Mesenchymal stem cell (in vitro differentiated cells and primary cell): ENCODE results near the gene TMEM165.

Experiments
- DNase-seq: peaks from one replicate; pipeline ENCODE4 v3.0.0-alpha.2; 2013
- H2AFZ ChIP-seq: one replicate; pipeline ENCODE4 v1.6.1; 2013; ENCODE audit warnings: low read depth, mild to moderate bottlenecking, control low read depth, inconsistent platforms, low read length, moderate library complexity
- H2AK5ac ChIP-seq: 2 replicates; pipeline ENCODE4 v1.6.1; 2013; ENCODE audit warnings: low read length, moderate library complexity, mild to moderate bottlenecking, inconsistent platforms; ENCODE audit not compliant: severe bottlenecking
- H2BK120ac ChIP-seq: one replicate; pipeline ENCODE4 v1.6.1; 2013; ENCODE audit warnings: low read depth, mild to moderate bottlenecking, inconsistent platforms, low read length, moderate library complexity
- H2BK12ac ChIP-seq, 2 experiments: one replicate each; pipeline ENCODE4 v1.6.1; 2013; ENCODE audit warnings: inconsistent platforms in 2 of 2, low read length in 2 of 2, mild to moderate bottlenecking in 2 of 2, moderate library complexity in 2 of 2, control low read depth in 1 of 2
- H2BK15ac ChIP-seq: one replicate; pipeline ENCODE4 v1.6.1; 2013; ENCODE audit warnings: mild to moderate bottlenecking, low read depth, inconsistent platforms; ENCODE audit not compliant: poor library complexity, severe bottlenecking
- H2BK5ac ChIP-seq: 2 replicates; pipeline ENCODE4 v1.6.1; 2013; ENCODE audit warnings: low read depth, mild to moderate bottlenecking, low read length, control low read depth, inconsistent platforms; ENCODE audit not compliant: poor library complexity, severe bottlenecking
- H3K14ac ChIP-seq, 2 experiments: one replicate each; pipeline ENCODE4 v1.6.1; 2013; ENCODE audit warnings: inconsistent platforms in 2 of 2, low read length in 2 of 2, control low read depth in 1 of 2, mild to moderate bottlenecking in 1 of 2, moderate library complexity in 1 of 2
- H3K18ac ChIP-seq, 2 experiments: one replicate each; pipeline ENCODE4 v1.6.1; 2013; ENCODE audit warnings: inconsistent platforms in 2 of 2, low read length in 2 of 2, control low read depth in 1 of 2, low read depth in 1 of 2, mild to moderate bottlenecking in 1 of 2
- H3K23ac ChIP-seq, 2 experiments: one replicate each; pipeline ENCODE4 v1.6.1; 2013; ENCODE audit warnings: inconsistent platforms in 2 of 2, low read length in 2 of 2, mild to moderate bottlenecking in 2 of 2, moderate library complexity in 2 of 2, control low read depth in 1 of 2
- H3K27ac ChIP-seq: 2 replicates; pipeline ENCODE4 v1.5.1; 2013; ENCODE audit warnings: mild to moderate bottlenecking, moderate library complexity, low read length, control low read depth, inconsistent platforms; ENCODE audit not compliant: poor library complexity, severe bottlenecking
- H3K27me3 ChIP-seq, 2 experiments: 2 replicates each; pipeline versions ENCODE4 v1.6.1 to v1.7.0; 2013; ENCODE audit warnings: low read length in 2 of 2, mild to moderate bottlenecking in 2 of 2, moderate library complexity in 2 of 2, control low read depth in 1 of 2, inconsistent platforms in 1 of 2; ENCODE audit not compliant: control insufficient read depth in 1 of 2, insufficient read depth in 1 of 2
- H3K36me3 ChIP-seq, 2 experiments: 2 replicates each; pipeline versions ENCODE4 v1.6.1 to v1.7.0; 2013; ENCODE audit warnings: low read length in 2 of 2, control low read depth in 1 of 2, inconsistent platforms in 1 of 2, low read depth in 1 of 2, mild to moderate bottlenecking in 1 of 2; ENCODE audit not compliant: insufficient read depth in 2 of 2, control insufficient read depth in 1 of 2
- H3K4ac ChIP-seq, 2 experiments: one replicate each; pipeline ENCODE4 v1.6.1; 2013; ENCODE audit warnings: inconsistent platforms in 2 of 2, low read length in 2 of 2, mild to moderate bottlenecking in 2 of 2, moderate library complexity in 2 of 2, control low read depth in 1 of 2, low read depth in 1 of 2
- H3K4me1 ChIP-seq: 2 replicates; pipeline ENCODE4 v1.6.1; 2013; ENCODE audit warnings: low read depth, low read length, control low read depth; ENCODE audit not compliant: control insufficient read depth, insufficient read depth
- H3K4me2 ChIP-seq: 2 replicates; pipeline ENCODE4 v1.6.1; 2013; ENCODE audit warnings: low read length, mild to moderate bottlenecking, inconsistent platforms; ENCODE audit not compliant: poor library complexity, severe bottlenecking
- H3K4me3 ChIP-seq, 2 experiments: 2 replicates each; pipeline versions ENCODE4 v1.5.1 to v1.7.0; 2013; ENCODE audit warnings: low read length in 2 of 2, mild to moderate bottlenecking in 2 of 2, control low read depth in 1 of 2, low read depth in 1 of 2; ENCODE audit not compliant: insufficient read depth in 1 of 2
- H3K79me1 ChIP-seq: replicated peaks from 2 replicates; pipeline ENCODE4 v1.6.1; 2013; ENCODE audit warnings: mild to moderate bottlenecking, control low read depth, low read length, inconsistent platforms; ENCODE audit not compliant: poor library complexity, severe bottlenecking
- H3K9ac ChIP-seq: 2 replicates; pipeline ENCODE4 v1.7.0; 2013; ENCODE audit warnings: mild to moderate bottlenecking, low read length, moderate library complexity
- H3K9me3 ChIP-seq: 2 replicates; pipeline ENCODE4 v1.7.0; 2013; ENCODE audit warnings: mild to moderate bottlenecking, low read length; ENCODE audit not compliant: control insufficient read depth
- H4K8ac ChIP-seq: one replicate; pipeline ENCODE4 v1.6.1; 2013; ENCODE audit warnings: inconsistent platforms, mild to moderate bottlenecking, low read length, moderate library complexity
- H4K91ac ChIP-seq: one replicate; pipeline ENCODE4 v1.6.1; 2013; ENCODE audit warnings: mild to moderate bottlenecking, low read length, inconsistent platforms
- WGBS: methylation state at CpG from one replicate; pipeline ENCODE4 v1.1.7; 2013; ENCODE audit warnings: mixed read lengths; 5-methylcytosine and 5-hydroxymethylcytosine counted together

Gene TMEM165

DNA sequence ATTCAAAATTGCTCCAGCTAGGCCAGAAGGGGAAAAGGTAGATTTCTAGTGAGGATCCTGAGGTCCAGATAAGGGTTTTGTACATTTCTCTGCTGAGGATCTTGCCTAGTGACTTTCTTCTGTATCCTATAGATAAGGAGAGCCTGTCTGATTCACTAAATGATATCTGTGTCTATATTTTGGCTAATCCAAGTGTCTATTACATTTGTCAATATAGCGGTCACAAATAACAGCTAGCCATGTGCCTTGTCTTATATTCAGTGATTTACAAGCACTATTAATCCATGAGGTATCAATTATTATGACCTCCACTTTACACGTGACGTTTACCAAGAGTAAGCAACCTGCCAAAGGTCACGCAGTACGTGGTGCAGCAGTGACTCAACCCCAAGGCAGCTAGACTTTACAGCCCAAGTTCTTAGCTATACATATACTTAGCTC is 41.6 kb downstream of the TMEM165 start:
- Histone ChIP-seq H2BK12ac (no peak overlapping the region), H3K9ac (no peak overlapping the region), H3K27ac (no peak overlapping the region), H2BK5ac (no peak overlapping the region), H2BK15ac (no peak overlapping the region), H4K91ac (no peak overlapping the region), H2BK120ac (no peak overlapping the region), H3K23ac (no peak overlapping the region), H3K36me3 (peaks cover 9 to 82% of the 10 kb centered on the region in 2 experiments), H2AK5ac (no peak overlapping the region), H3K79me1 (peaks cover 5% of the 10 kb centered on the region), H3K9me3 (no peaks in the 10 kb centered on the region), H3K27me3 (no peaks in the 10 kb centered on the region), H3K4me1 (peaks cover 2% of the 10 kb centered on the region), H3K18ac (no peak overlapping the region), H3K4me2 (no peak overlapping the region), H3K4me3 (no peak overlapping the region), H3K14ac (no peak overlapping the region), H3K4ac (no peak overlapping the region), H4K8ac (no peak overlapping the region), H2AFZ (no peak overlapping the region)
- peak; percentile 44 for DNase-seq
- 66% methylated on average over 5 of the region's 5 CpGs for WGBS

DNA sequence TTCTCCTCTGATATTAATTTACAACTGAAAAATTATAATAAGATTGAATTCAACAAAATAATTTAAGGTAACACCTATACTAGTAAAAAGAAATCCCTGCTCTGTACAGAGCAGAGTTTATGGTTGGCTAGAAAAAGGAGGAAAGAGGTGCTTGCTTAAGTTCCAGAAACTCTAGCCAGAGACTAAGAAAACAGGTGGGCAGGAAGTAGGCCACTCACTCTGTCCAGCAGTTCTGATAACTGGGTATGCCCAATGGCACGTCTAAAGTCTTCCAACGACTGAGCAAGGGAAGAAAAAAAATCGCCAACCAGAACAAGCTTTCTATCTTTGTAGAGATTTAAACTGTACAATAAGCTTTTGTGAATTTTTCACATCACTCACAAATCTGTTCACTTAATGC is 42.1 kb downstream of the TMEM165 start:
- Histone ChIP-seq H3K18ac (no peak overlapping the region), H4K91ac (no peak overlapping the region), H3K79me1 (peaks cover 2% of the 10 kb centered on the region), H3K27ac (no peak overlapping the region), H3K9me3 (no peaks in the 10 kb centered on the region), H3K36me3 (peaks cover 9 to 77% of the 10 kb centered on the region in 2 experiments), H3K23ac (no peak overlapping the region), H3K4ac (no peak overlapping the region), H4K8ac (no peak overlapping the region), H2BK12ac (no peak overlapping the region), H3K4me3 (no peak overlapping the region), H2AK5ac (no peak overlapping the region), H3K27me3 (no peaks in the 10 kb centered on the region), H2BK15ac (no peak overlapping the region), H2AFZ (no peak overlapping the region), H3K4me2 (no peak overlapping the region), H3K14ac (no peak overlapping the region), H2BK5ac (no peak overlapping the region), H3K9ac (no peak overlapping the region), H3K4me1 (peaks cover 2% of the 10 kb centered on the region), H2BK120ac (no peak overlapping the region)
- no peak for DNase-seq
- WGBS = 100% methylated on average over 1 of the region's 3 CpGs

DNA sequence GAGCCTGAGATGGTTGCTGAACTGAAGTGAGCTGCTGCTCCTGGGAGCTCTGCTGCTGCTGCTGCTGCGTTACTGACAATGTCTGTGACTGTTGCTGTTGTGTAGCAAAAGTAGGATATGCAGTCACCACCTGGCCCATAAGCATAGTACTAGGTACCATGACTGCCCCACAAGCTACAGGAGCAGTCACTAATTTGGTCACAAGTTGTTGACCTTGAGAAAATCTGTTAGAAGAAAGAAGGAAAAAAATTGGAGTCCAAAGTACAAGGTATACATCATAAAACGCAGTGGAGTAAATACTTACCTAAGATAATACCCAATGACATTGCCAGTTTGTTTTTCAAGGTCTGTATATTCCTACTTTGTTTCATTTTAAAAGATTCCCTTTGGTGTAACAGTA is 42.6 kb downstream of the TMEM165 start:
- DNase-seq = no peak
- no CpG with 5 or more reads among the region's 2 CpGs for WGBS
- Histone ChIP-seq H3K18ac (no peak overlapping the region), H3K14ac (no peak overlapping the region), H3K23ac (no peak overlapping the region), H4K91ac (no peak overlapping the region), H3K9ac (no peak overlapping the region), H3K79me1 (peaks cover 2% of the 10 kb centered on the region), H2BK5ac (no peak overlapping the region), H3K9me3 (no peaks in the 10 kb centered on the region), H3K4ac (no peak overlapping the region), H3K4me3 (no peak overlapping the region), H2AK5ac (no peak overlapping the region), H4K8ac (peak overlapping the region; percentile 45), H2BK120ac (no peak overlapping the region), H2BK15ac (no peak overlapping the region), H2BK12ac (no peak overlapping the region), H3K4me2 (no peak overlapping the region), H3K36me3 (peaks cover 9 to 72% of the 10 kb centered on the region in 2 experiments), H2AFZ (no peak overlapping the region), H3K4me1 (peaks cover 2% of the 10 kb centered on the region), H3K27me3 (no peaks in the 10 kb centered on the region), H3K27ac (no peak overlapping the region)

DNA sequence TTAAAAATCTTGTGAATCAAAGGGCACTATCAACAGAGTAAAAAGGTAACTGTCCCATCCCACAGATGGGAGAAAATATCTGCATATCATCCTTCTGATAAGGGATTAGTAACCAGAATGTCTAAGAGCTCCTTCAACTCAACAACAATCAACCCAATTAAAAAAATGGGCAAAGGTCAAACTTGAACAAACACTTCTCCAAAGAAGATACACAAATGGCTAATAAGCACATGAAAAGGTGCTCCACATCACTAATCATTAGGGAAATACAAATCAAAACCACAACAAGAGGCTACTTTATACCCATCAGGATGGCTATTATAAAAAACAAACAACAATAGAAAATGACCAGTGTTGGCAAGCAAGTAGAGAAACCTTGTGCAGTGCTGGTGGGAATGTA is 43.3 kb downstream of the TMEM165 start:
- no peak overlapping the region for H3K4me3 ChIP-seq
- H2BK120ac ChIP-seq = no peak overlapping the region
- H3K23ac ChIP-seq = no peak overlapping the region

More for the DNA sequence above, 43.3 kb downstream of the TMEM165 start:
- peaks cover 2% of the 10 kb centered on the region for H3K4me1 ChIP-seq
- H4K8ac ChIP-seq = no peak overlapping the region
- H3K4ac ChIP-seq = no peak overlapping the region
- H3K14ac ChIP-seq = no peak overlapping the region
- H3K4me2 ChIP-seq = no peak overlapping the region
- H3K27ac ChIP-seq = no peak overlapping the region
- H2BK5ac ChIP-seq = no peak overlapping the region
- H3K9ac ChIP-seq = no peak overlapping the region
- H3K9me3 ChIP-seq = no peaks in the 10 kb centered on the region
- peaks cover 9 to 72% of the 10 kb centered on the region in 2 experiments for H3K36me3 ChIP-seq
- H3K79me1 ChIP-seq = peaks cover 2% of the 10 kb centered on the region
- H2AFZ ChIP-seq = no peak overlapping the region
- H2BK15ac ChIP-seq = no peak overlapping the region
- no peak overlapping the region for H4K91ac ChIP-seq
- H3K18ac ChIP-seq = no peak overlapping the region
- no peaks in the 10 kb centered on the region for H3K27me3 ChIP-seq
- no peak overlapping the region for H2BK12ac ChIP-seq
- H2AK5ac ChIP-seq = no peak overlapping the region
- no peak for DNase-seq
